Progenitor cell of endocrine pancreas (in vitro differentiated cells): ENCODE results near the gene HCN4. TPM values are rescaled to one million over a fixed set of nuclear protein-coding genes. Genes with fewer than 3 reads are reported as not detected.

Experiments
- DNase-seq: peaks from one replicate; pipeline ENCODE4 v3.0.0; 2021; ENCODE audit warnings: low spot score; ENCODE audit not compliant: unreplicated experiment
- H3K27ac Mint-ChIP-seq: 2 replicates; pipeline ENCODE4 v1.8.0; 2021; ENCODE audit warnings: mild to moderate bottlenecking, moderate library complexity, mixed read lengths
- H3K27me3 Mint-ChIP-seq: 2 replicates; pipeline ENCODE4 v1.8.0; 2021; ENCODE audit warnings: mixed read lengths
- H3K36me3 Mint-ChIP-seq: 2 replicates; pipeline ENCODE4 v1.8.0; 2022; ENCODE audit warnings: mixed read lengths; ENCODE audit not compliant: insufficient read depth
- H3K4me1 Mint-ChIP-seq: 2 replicates; pipeline ENCODE4 v1.8.0; 2021; ENCODE audit warnings: low read depth, mixed read lengths
- H3K4me3 Mint-ChIP-seq: 2 replicates; pipeline ENCODE4 v1.8.0; 2021; ENCODE audit warnings: low read depth, mild to moderate bottlenecking, moderate library complexity, mixed read lengths
- H3K9me3 Mint-ChIP-seq: 2 replicates; pipeline ENCODE4 v1.8.0; 2021; ENCODE audit warnings: low read depth, mixed read lengths
- CTCF ChIP-seq: fragments of 200-600 bp; sonication (generic); IDR thresholded peaks from one replicate; pipeline ENCODE4 v1.5.0; 2021; ENCODE audit warnings: antibody characterized with exemption, mild to moderate bottlenecking; ENCODE audit not compliant: unreplicated experiment
- total RNA-seq: library from RNA; stranded (reverse); gene quantifications from 2 replicates; pipeline ENCODE4 v1.2.1, GENCODE V29; 2021

The HCN4 gene
- total RNA-seq, 1 donor from 2014 or later, result 4.9 TPM

GRCh38 chr15:73330206-73331051 lies 38.3 kb downstream of the HCN4 start:
- no peaks in the 10 kb centered on the region for H3K9me3 Mint-ChIP-seq
- no peak for DNase-seq
- H3K36me3 Mint-ChIP-seq, result no peaks in the 10 kb centered on the region
- no peaks in the 10 kb centered on the region for H3K27me3 Mint-ChIP-seq
- H3K4me3 Mint-ChIP-seq, result no peak overlapping the region
- H3K27ac Mint-ChIP-seq, result no peak overlapping the region
- no peaks in the 10 kb centered on the region for H3K4me1 Mint-ChIP-seq
- TF ChIP-seq CTCF, result no peak

GRCh38 chr15:73329501-73330200 lies 39.1 kb downstream of the HCN4 start:
- TF ChIP-seq CTCF, result no peak
- DNase-seq, result no peak
- Mint-ChIP-seq H3K27ac (no peak overlapping the region), H3K4me3 (no peak overlapping the region), H3K36me3 (no peaks in the 10 kb centered on the region), H3K9me3 (no peaks in the 10 kb centered on the region), H3K4me1 (no peaks in the 10 kb centered on the region), H3K27me3 (no peaks in the 10 kb centered on the region)

DNA sequence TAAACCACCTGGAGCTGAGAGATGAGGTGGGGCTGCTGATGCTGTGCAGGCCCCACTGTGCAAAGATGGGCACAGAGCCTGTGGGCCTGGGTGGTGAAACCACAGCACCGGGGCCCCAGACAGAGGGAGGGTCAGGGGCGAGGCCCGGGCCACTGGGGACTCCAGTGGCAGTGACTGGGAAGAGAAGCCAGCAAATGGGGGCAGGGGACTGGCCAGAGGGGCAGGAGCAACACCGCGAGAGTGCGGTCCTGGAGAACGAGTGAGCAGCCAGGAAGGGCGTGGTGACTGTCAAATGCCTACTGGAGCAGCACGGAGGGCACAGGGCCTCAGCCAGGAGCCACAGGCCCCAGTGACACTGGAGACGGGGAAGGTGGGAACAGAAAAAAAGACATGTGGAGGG lies 39.8 kb downstream of the HCN4 start:
- no peak overlapping the region for H3K27ac Mint-ChIP-seq
- H3K27me3 Mint-ChIP-seq, result no peaks in the 10 kb centered on the region
- H3K4me3 Mint-ChIP-seq, result no peak overlapping the region
- H3K9me3 Mint-ChIP-seq, result no peaks in the 10 kb centered on the region
- no peaks in the 10 kb centered on the region for H3K4me1 Mint-ChIP-seq
- no peak for DNase-seq
- no peak for TF ChIP-seq CTCF
- no peaks in the 10 kb centered on the region for H3K36me3 Mint-ChIP-seq

- TF ChIP-seq CTCF, result no peak
- H3K27me3 Mint-ChIP-seq, result no peaks in the 10 kb centered on the region
- DNase-seq, result no peak
- no peak overlapping the region for H3K4me3 Mint-ChIP-seq
- no peaks in the 10 kb centered on the region for H3K36me3 Mint-ChIP-seq
- H3K27ac Mint-ChIP-seq, result no peak overlapping the region
- H3K9me3 Mint-ChIP-seq, result no peaks in the 10 kb centered on the region
- no peaks in the 10 kb centered on the region for H3K4me1 Mint-ChIP-seq
Measured at GRCh38 chr15:73328149-73328820, 40.5 kb downstream of the HCN4 start.

DNA sequence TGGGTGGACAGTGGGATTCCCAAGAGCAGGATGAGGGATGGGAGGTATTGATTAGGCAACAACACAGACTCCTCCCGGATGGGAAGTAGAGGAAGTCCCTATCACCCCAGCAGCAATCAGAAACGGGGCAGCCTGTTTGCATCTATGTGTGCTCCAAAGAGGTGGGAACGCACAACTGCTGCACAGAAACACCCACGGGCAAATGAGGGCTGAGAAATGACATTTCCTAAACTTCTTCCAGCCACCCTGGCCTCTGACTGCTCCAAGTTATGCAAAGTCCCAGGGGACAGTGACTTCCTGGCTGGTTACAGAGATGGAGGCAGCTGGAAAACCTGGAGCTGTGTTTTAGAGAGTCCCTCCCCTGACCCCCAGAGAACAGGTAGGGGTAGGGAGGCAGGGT lies 42.6 kb downstream of the HCN4 start:
- Mint-ChIP-seq H3K4me1 (no peaks in the 10 kb centered on the region), H3K4me3 (no peak overlapping the region), H3K27me3 (no peaks in the 10 kb centered on the region), H3K9me3 (no peaks in the 10 kb centered on the region), H3K27ac (no peak overlapping the region), H3K36me3 (no peaks in the 10 kb centered on the region)
- DNase-seq, result no peak
- no peak for TF ChIP-seq CTCF
